ENCODE data around the gene ANKRD13D. TPM values are rescaled to one million over a fixed set of nuclear protein-coding genes. Genes with fewer than 3 reads are reported as not detected.
"Not testable (repeated sequence)": the region's sequence is repeated elsewhere in the genome, so short reads cannot be mapped to it uniquely, and the experiment has no call there.

ANKRD13D gene
- total RNA-seq, 1 donor, result 29.8 TPM

DNA sequence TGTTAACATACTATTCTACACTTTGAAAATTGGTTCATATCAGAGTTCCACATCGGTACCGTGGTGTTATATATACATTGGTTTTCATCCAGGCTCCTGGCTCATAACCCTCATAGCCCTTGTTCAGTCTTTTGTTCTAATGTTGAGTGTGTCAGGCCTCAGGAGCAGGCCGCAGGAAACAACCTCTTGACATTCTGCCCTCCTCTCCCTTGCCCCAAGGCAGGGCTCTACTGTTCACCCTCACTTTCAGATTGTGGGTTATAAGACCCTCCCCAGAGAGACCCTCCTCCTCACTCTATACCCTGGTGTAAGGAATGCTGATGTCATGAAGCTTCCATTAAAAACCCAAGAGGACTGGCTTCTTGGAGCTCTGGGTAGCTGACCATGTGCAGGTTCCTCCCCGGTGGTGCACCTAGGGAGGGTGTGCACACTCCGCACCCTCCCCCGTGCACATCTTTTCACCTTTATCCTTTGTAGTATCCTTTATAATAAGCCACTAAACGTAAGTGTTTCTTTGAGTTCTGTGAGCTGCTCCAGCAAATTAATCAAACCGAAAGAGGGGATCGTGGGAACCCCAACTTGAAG, 26.3 kb downstream of the ANKRD13D start:
- DNase-seq (ENCODE audit: low read depth), result no peak
- H3K4me3 ChIP-seq (ENCODE audit: low read depth, low read length), result no peak overlapping the region
- TF ChIP-seq, protein P1, sequence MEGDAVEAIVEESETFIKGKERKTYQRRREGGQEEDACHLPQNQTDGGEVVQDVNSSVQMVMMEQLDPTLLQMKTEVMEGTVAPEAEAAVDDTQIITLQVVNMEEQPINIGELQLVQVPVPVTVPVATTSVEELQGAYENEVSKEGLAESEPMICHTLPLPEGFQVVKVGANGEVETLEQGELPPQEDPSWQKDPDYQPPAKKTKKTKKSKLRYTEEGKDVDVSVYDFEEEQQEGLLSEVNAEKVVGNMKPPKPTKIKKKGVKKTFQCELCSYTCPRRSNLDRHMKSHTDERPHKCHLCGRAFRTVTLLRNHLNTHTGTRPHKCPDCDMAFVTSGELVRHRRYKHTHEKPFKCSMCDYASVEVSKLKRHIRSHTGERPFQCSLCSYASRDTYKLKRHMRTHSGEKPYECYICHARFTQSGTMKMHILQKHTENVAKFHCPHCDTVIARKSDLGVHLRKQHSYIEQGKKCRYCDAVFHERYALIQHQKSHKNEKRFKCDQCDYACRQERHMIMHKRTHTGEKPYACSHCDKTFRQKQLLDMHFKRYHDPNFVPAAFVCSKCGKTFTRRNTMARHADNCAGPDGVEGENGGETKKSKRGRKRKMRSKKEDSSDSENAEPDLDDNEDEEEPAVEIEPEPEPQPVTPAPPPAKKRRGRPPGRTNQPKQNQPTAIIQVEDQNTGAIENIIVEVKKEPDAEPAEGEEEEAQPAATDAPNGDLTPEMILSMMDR (IDR thresholded peaks at IDR 0.05; ENCODE audit: insufficient read depth, low read depth, low read length), result no peak

DNA sequence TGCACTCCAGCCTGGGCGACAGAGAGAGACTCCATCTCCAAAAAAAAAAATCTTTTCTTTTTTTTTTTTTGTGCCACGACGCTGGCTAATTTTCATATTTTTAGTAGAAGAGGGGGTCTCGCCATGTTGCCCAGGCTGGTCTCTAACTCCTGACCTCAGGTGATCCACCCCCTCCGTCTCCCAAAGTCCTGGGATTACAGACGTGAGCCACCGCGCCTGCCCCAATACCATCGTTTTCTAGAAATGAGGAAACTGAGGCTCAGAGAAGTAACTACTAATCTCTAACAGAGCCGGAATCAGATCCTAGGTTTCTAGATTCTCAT, 27.7 kb downstream of the ANKRD13D start:
- TF ChIP-seq, protein P1 (IDR thresholded peaks at IDR 0.05; ENCODE audit: insufficient read depth, low read depth, low read length), result no peak

DNA sequence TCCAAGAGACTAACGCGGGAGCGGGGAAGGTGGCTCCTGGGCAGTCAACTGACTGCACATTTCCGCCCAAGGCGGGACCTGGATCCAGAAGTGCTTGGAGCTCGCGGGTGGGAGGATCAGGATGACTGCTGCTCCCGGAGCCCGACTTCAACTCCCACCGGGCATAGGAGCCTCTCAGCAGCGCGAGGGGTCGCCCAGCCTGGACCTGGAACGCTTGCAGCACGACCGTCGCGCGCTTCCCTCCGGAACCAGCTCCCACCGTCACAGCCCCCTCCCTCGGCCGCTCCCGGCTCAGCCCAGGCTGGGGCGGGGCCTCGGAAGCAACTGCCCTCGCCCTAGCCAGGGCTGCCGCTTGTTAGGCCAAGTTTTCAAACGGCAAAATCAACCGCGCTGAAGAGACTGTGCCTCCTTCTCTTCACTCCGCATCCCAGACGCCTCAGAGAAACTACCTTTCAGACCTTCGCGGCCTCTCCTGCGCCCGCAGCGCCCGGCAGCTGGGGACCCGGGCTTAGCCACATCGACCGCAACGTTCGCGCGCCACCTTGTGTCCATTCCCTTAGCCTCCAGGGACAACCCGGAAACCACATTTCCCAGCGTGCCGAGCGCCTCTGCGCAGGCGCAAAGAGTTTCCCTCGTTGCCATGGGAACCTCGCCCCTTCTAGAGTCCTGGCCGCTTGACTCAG, 28.2 kb downstream of the ANKRD13D start:
- H3K4me3 ChIP-seq (ENCODE audit: low read depth, low read length), result peak overlapping the region; percentile 91
- DNase-seq (ENCODE audit: low read depth), result peak; percentile 92
- TF ChIP-seq, protein P1 (IDR thresholded peaks at IDR 0.05; ENCODE audit: insufficient read depth, low read depth, low read length), result peak; percentile 91

More for the DNA sequence above, 27.7 kb downstream of the ANKRD13D start:
- DNase-seq (ENCODE audit: low read depth), result no peak
- H3K4me3 ChIP-seq (ENCODE audit: low read depth, low read length), result peak overlapping the region; percentile 91

GRCh38 chr11:67317888-67318555, 28.9 kb downstream of the ANKRD13D start:
- DNase-seq (ENCODE audit: low read depth), result no peak
- TF ChIP-seq, protein P1 (IDR thresholded peaks at IDR 0.05; ENCODE audit: insufficient read depth, low read depth, low read length), result no peak
- H3K4me3 ChIP-seq (ENCODE audit: low read depth, low read length), result peak overlapping the region; percentile 91

- DNase-seq (ENCODE audit: low read depth); H3K4me3 ChIP-seq (ENCODE audit: low read depth, low read length): not testable (repeated sequence)
These were observed 29.8 kb downstream of the ANKRD13D start for GRCh38 chr11:67318876-67319275.

GRCh38 chr11:67320011-67320410, 30.9 kb downstream of the ANKRD13D start:
- H3K4me3 ChIP-seq (ENCODE audit: low read depth, low read length), result no peak overlapping the region
- peak; percentile 26 for DNase-seq (ENCODE audit: low read depth)

DNA sequence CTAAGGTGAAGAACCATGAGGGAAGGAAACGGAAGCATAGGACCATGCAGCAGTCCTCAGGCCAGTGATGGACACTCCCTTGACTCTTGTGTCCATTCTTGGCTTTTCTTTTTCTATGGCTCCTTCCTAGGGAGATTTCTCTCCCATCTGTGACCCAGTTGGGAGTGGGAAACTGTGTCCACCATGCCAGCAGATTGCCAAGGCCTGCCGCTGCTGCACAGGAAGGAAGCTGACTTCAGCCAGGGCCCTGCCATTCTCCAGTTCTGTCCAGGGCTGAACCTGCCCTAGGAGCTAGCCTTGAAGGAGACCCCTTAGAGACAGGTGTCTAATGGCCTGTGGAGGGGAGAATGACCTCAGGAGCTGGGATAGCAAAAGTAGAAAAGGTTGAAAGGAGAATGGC, 31.6 kb downstream of the ANKRD13D start:
- TF ChIP-seq, protein P1 (IDR thresholded peaks at IDR 0.05; ENCODE audit: insufficient read depth, low read depth, low read length), result no peak
- DNase-seq (ENCODE audit: low read depth), result no peak
- no peak overlapping the region for H3K4me3 ChIP-seq (ENCODE audit: low read depth, low read length)

More at GRCh38 chr11:67320011-67320410, 30.9 kb downstream of the ANKRD13D start:
- TF ChIP-seq, protein P1 (IDR thresholded peaks at IDR 0.05; ENCODE audit: insufficient read depth, low read depth, low read length), result no peak

All from fibroblast of villous mesenchyme (primary cell).